Keratinocyte (primary cell): ENCODE measurements around the gene FANCB.

ENCODE experiments used
- EZH2 ChIP-seq: IDR thresholded peaks from one replicate; pipeline ENCODE4 v1.6.1; 2012; ENCODE audit warnings: inconsistent platforms, mild to moderate bottlenecking, low read length, moderate library complexity
- TF ChIP-seq, protein P1 (sequence below), 3 experiments: IDR thresholded peaks in 1 of 3; conservative IDR thresholded peaks in 1 of 3; optimal IDR thresholded peaks in 1 of 3; 2 replicates in 2 of 3; 3 replicates in 1 of 3; pipeline versions ENCODE3 to v1.5.1; 2011; ENCODE audit warnings: low read length in 3 of 3, mild to moderate bottlenecking in 3 of 3, moderate library complexity in 2 of 3, control low read depth in 1 of 3, inconsistent platforms in 1 of 3; ENCODE audit not compliant: insufficient read depth in 2 of 3; ENCODE audit errors: extremely low read depth in 1 of 3

DNA sequence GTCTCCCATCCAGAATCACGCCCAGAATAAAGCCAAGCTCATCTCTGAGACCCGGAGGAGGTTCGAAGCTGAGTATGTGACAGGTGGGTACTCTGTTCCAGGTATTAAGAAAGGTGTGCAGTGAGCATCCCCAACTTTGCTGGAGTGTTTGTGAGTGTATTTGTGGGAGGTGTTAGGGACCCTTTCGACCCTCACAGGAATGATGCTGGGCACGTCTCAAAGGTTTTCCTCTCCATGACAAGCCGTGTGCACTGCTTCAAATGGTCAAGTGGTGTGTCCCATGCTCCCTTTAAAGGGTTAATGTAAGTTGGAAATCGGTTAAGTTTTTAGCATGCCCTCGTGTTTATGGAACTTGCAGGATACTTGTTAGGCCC is 794 bp upstream of the FANCB start:
- TF ChIP-seq, protein P1, sequence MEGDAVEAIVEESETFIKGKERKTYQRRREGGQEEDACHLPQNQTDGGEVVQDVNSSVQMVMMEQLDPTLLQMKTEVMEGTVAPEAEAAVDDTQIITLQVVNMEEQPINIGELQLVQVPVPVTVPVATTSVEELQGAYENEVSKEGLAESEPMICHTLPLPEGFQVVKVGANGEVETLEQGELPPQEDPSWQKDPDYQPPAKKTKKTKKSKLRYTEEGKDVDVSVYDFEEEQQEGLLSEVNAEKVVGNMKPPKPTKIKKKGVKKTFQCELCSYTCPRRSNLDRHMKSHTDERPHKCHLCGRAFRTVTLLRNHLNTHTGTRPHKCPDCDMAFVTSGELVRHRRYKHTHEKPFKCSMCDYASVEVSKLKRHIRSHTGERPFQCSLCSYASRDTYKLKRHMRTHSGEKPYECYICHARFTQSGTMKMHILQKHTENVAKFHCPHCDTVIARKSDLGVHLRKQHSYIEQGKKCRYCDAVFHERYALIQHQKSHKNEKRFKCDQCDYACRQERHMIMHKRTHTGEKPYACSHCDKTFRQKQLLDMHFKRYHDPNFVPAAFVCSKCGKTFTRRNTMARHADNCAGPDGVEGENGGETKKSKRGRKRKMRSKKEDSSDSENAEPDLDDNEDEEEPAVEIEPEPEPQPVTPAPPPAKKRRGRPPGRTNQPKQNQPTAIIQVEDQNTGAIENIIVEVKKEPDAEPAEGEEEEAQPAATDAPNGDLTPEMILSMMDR (optimal IDR thresholded peaks at IDR 0.05 in 1 of 3, IDR thresholded peaks at IDR 0.05 in 1 of 3, conservative IDR thresholded peaks at IDR 0.05 in 1 of 3; ENCODE audit: extremely low read depth in 1 of 3, insufficient read depth in 2 of 3, low read length in 3 of 3) = no peak
- no peak for TF ChIP-seq EZH2
